Choroid plexus epithelial cell (primary cell): ENCODE results near the gene DOCK10.
A peak's percentile ranks its signal among the peaks of the same experiment; 100 is the strongest.

Experiments used
- DNase-seq: peaks from one replicate; pipeline ENCODE4 v3.0.0-alpha.2; 2010; ENCODE audit warnings: low read depth
- H3K4me3 ChIP-seq: 2 replicates; pipeline ENCODE4 v1.5.1; 2011; ENCODE audit warnings: low read depth, mild to moderate bottlenecking, control low read depth, low read length, moderate library complexity
- TF ChIP-seq, protein P1 (sequence below): conservative IDR thresholded peaks from 2 replicates; pipeline ENCODE4 v1.5.1; 2011; ENCODE audit warnings: low read depth, mild to moderate bottlenecking, control low read depth, inconsistent platforms, low read length, moderate library complexity

The DOCK10 gene

DNA sequence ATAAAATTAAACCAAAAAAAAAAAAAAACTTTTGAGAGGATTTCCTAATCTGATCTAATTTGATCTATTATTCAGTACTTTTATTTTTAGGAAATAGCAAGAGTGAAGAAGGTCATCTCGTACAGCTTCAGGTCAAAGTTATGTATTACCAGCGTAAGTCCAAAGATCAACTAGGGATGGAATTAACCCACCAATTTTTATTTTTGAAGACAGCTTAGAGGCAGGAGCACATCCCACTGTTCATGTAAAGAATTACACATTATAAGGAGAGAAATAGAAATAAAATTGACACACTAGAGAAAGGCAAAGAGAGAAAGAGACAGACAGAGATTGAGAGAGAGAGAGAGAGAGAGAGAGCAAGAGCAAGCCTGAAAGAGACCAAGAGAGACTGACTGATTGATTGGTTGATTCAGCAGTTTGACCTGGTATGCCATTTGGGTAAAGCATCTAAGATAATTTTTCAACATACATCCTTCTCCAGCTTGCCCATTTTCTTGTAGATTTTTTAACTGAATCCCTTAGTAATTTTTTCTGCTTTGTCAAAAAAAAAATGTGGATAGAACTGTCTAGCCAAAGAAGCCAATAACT is 25.1 kb downstream of the DOCK10 start:
- H3K4me3 ChIP-seq: no peak overlapping the region
- DNase-seq: no peak
- TF ChIP-seq, protein P1, sequence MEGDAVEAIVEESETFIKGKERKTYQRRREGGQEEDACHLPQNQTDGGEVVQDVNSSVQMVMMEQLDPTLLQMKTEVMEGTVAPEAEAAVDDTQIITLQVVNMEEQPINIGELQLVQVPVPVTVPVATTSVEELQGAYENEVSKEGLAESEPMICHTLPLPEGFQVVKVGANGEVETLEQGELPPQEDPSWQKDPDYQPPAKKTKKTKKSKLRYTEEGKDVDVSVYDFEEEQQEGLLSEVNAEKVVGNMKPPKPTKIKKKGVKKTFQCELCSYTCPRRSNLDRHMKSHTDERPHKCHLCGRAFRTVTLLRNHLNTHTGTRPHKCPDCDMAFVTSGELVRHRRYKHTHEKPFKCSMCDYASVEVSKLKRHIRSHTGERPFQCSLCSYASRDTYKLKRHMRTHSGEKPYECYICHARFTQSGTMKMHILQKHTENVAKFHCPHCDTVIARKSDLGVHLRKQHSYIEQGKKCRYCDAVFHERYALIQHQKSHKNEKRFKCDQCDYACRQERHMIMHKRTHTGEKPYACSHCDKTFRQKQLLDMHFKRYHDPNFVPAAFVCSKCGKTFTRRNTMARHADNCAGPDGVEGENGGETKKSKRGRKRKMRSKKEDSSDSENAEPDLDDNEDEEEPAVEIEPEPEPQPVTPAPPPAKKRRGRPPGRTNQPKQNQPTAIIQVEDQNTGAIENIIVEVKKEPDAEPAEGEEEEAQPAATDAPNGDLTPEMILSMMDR: no peak

DNA sequence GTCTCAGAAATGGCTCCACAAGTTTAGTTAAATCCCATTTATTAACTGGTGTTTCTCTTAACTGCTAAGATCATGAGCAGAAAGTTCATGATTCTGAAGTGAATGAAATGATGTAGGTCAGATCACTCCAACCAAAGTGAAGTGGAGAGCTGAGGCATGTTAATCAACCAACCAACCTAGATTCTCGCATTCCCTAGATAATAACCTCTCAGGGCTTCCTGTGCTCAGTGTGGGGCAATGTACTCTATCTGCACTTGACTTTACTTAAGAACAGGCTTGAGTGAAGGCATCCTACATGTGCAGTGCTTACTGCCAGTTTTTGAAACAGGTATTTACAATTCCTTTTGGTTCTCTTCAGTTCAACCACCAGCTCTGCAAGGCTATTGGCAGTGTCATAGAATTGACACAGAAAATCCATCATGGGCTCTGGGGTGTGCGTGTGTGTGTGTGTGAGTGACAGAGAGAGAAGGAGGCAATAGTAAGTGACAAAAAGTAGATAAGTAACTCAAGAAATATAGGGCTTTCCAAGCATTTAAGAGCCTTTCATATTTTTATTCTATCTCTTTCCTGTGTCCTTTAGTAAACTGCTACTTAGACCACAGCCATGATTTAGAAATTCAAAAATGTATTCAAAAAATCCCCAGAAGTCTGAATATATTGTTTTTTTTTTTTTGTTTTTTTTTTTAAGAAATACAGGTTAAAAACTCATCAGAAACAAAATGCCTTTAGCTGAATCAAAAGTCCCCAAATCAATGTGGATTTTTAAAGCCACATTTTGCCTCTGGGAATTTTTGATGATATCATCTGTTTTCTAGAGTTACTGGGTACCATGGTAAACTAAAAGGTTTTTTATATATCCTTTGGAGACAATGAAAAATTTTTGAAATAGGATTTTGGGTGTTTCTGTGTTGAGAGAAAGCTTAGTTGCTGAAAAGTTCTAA is 28.6 kb downstream of the DOCK10 start:
- H3K4me3 ChIP-seq: no peak overlapping the region
- TF ChIP-seq, protein P1: no peak
- DNase-seq: peak; percentile 69

DNA sequence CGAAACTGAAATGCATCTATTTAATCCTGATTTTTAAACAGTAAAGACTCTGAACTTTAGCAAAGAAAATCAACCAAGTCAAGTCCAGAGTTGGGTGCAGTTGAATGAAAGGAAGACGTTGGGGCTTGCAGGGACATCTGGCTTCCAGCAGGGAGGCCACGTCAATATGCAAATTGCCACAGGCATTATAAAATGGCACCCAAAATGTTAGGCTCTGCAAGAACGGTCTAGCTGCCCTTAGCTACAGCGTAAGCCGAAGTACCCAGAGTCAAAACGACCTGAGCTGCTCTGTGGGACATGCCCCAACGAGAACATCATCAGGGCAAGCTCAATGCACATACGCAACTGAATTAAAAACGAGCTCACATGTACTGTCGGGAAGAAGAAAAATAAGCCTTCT is 30.7 kb downstream of the DOCK10 start:
- no peak overlapping the region for H3K4me3 ChIP-seq
- TF ChIP-seq, protein P1: no peak
- no peak for DNase-seq

DNA sequence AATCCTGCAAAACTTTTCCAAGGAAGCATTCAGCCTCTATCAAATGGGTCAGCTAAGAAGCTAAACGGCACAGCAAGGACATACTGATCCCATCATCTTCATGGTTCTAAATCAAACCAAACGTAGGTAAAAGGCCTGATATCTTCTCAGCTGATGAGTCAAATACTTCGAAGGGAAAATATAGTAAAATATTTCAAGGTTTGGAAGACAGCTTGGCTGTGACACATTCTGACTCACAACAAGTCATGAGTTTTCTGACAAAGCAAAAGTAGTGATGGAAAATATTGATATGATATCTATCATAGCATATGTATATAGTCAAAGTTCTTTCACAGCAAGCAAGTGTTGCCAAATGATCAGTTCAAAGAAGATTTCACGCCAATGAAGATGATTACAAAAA is 31.5 kb downstream of the DOCK10 start:
- DNase-seq: peak; percentile 81
- no peak overlapping the region for H3K4me3 ChIP-seq
- TF ChIP-seq, protein P1: no peak

DNA sequence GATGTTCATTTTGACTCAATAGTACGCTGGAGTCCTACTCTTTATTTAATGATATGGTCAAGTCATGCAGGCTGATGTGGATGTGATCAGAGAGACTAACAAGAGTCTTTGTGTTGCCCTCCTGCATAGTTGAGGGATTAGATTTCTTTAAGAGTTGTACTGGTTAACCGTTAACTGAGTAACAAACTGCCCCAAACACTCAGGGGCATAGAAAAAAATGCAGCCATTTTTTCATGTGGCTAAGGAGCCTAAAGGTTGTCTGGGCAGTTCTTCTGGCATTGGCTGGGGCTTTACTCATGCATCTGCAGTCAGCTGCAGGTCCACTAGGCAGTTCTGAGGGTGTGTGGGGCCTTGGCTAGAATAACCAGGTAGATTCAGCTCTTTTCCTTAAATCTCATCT is 32.5 kb downstream of the DOCK10 start:
- no peak overlapping the region for H3K4me3 ChIP-seq
- DNase-seq: no peak

DNA sequence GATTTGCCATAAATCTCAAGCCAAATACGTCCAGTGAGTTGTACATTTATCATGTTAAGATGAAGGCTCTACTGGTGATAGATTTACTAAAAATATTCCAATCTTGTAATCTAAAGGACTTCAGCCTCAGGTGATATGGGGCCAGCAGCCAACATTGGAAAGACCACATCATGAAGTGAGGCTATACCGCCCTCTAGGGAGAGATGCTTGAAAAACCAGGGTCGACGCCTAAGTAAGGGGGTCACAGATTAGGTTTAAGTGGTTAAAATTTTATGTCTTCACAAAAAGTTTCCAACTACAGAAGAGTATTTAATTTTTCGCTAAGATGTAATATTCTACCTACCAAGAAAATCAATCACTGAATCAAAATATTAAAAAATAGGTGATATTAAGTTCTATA is 33.3 kb downstream of the DOCK10 start:
- no peak overlapping the region for H3K4me3 ChIP-seq
- DNase-seq: peak; percentile 51
- TF ChIP-seq, protein P1: peak; percentile 74

More for the DNA sequence above, 32.5 kb downstream of the DOCK10 start:
- TF ChIP-seq, protein P1: no peak
